H54 (cell line): Measurements from ENCODE around the gene TSC2.

Source experiments
- DNase-seq: peaks from one replicate; pipeline ENCODE4 v3.0.0; 2011; ENCODE audit warnings: low spot score, mixed read lengths; ENCODE audit not compliant: insufficient read length
- FAIRE-seq: peaks from 3 replicates; lab custom pipeline; 2011; peaks lifted over from hg19 to GRCh38; lab: Jason Lieb, UNC
- POLR2A ChIP-seq: IDR thresholded peaks from 2 replicates; pipeline ENCODE4 v1.6.1; 2011; ENCODE audit warnings: low read depth, mild to moderate bottlenecking, low read length

TSC2 gene

GRCh38 chr16:2082171-2082982, 34.6 kb downstream of the TSC2 start:
- DNase-seq (no peak), FAIRE-seq (no peak)
- no peak for TF ChIP-seq POLR2A

- no peak for FAIRE-seq
- no peak for TF ChIP-seq POLR2A
- DNase-seq = no peak
Measured at GRCh38 chr16:2082983-2083364, 35.2 kb downstream of the TSC2 start.

- DNase-seq = no peak
- no peak for TF ChIP-seq POLR2A
Measured at GRCh38 chr16:2083409-2083808, 35.6 kb downstream of the TSC2 start.

GRCh38 chr16:2083876-2084780, 36.3 kb downstream of the TSC2 start:
- no peak for DNase-seq
- FAIRE-seq = no peak
- no peak for TF ChIP-seq POLR2A

More at GRCh38 chr16:2083409-2083808, 35.6 kb downstream of the TSC2 start:
- no peak for FAIRE-seq

- no peak for DNase-seq
- TF ChIP-seq POLR2A = no peak
- no peak for FAIRE-seq
Measured at GRCh38 chr16:2084895-2085625, 37.3 kb downstream of the TSC2 start.

GRCh38 chr16:2085669-2086068, 37.9 kb downstream of the TSC2 start:
- no peak for DNase-seq
- FAIRE-seq = no peak
- no peak for TF ChIP-seq POLR2A

- no peak for TF ChIP-seq POLR2A
- FAIRE-seq (no peak), DNase-seq (no peak)
Measured at GRCh38 chr16:2086106-2086742, 38.4 kb downstream of the TSC2 start.

GRCh38 chr16:2086812-2087747, 39.3 kb downstream of the TSC2 start:
- FAIRE-seq = no peak

GRCh38 chr16:2087748-2088631, 40.2 kb downstream of the TSC2 start:
- TF ChIP-seq POLR2A = no peak
- no peak for DNase-seq
- no peak for FAIRE-seq

More at GRCh38 chr16:2086812-2087747, 39.3 kb downstream of the TSC2 start:
- DNase-seq = no peak
- TF ChIP-seq POLR2A = no peak

GRCh38 chr16:2088759-2089358, 41.1 kb downstream of the TSC2 start:
- FAIRE-seq (no peak), DNase-seq (no peak)
- TF ChIP-seq POLR2A = no peak

- DNase-seq (no peak), FAIRE-seq (no peak)
- no peak for TF ChIP-seq POLR2A
Measured at GRCh38 chr16:2089706-2090480, 42.1 kb downstream of the TSC2 start.
